Measurements from ENCODE around the gene STYK1. TPM values are rescaled to one million over a fixed set of nuclear protein-coding genes. Genes with fewer than 3 reads are reported as not detected.
A peak's percentile ranks its signal among the peaks of the same experiment; 100 is the strongest.

Gene STYK1
- polyA plus RNA-seq (2012; ENCODE audit: insufficient read depth, insufficient read length, low read depth): not detected

DNA sequence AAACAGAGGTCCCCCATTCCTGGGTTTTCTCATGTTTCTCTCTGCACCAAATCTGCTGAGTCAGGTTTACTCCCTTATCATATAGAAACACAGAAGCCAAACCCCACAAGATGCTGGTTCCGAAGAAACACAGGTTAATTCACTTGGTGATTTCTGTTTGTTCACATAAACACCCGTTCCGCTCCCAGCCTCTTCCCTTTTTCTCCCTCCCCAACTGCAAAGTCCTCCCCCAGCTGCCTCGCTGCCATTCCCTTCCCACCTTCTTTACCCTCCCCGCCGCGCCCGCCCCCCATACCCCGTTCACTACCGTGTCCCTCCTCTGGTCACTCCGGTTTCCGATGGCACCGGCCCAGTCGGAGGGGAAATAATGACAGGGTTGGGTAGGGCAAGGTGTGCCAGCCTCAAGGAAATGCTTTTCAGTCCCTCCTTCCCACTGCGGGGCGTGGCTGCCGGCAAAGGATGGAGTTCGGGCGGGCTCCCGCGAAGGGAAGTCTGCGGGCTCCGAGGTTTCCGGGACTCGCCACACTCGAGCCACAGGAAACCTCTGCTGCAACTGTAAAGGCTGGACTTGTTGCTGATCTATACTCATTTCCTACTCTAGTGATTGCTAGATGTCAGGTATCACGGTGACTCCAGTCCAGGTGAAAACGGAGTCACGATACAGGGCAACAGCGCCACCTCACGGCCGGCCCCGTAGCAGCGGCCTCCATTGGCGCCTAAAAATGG lies at the start of gene STYK1:
TSS of gene STYK1 (minus strand) at position 394 of the 726 bp plus-strand sequence. CDS start 39,434 bp downstream, outside the sequence.
- H3K4me1 ChIP-seq: no peaks in the 10 kb centered on the region
- no peaks in the 10 kb centered on the region for H3K36me3 ChIP-seq
- no peaks in the 10 kb centered on the region for H3K9me3 ChIP-seq
- peak; percentile 73 for TF ChIP-seq CTCF (IDR thresholded peaks at IDR 0.05; ENCODE audit: low read depth, low read length)
- H3K4me3 ChIP-seq (ENCODE audit: low read depth, low read length): peak within 1 kb of the TSS; percentile 27; the same call in 1 of the 2 replicates
- peaks cover 15% of the 10 kb centered on the region for H3K27me3 ChIP-seq
- peak; percentile 20 for DNase-seq

DNA sequence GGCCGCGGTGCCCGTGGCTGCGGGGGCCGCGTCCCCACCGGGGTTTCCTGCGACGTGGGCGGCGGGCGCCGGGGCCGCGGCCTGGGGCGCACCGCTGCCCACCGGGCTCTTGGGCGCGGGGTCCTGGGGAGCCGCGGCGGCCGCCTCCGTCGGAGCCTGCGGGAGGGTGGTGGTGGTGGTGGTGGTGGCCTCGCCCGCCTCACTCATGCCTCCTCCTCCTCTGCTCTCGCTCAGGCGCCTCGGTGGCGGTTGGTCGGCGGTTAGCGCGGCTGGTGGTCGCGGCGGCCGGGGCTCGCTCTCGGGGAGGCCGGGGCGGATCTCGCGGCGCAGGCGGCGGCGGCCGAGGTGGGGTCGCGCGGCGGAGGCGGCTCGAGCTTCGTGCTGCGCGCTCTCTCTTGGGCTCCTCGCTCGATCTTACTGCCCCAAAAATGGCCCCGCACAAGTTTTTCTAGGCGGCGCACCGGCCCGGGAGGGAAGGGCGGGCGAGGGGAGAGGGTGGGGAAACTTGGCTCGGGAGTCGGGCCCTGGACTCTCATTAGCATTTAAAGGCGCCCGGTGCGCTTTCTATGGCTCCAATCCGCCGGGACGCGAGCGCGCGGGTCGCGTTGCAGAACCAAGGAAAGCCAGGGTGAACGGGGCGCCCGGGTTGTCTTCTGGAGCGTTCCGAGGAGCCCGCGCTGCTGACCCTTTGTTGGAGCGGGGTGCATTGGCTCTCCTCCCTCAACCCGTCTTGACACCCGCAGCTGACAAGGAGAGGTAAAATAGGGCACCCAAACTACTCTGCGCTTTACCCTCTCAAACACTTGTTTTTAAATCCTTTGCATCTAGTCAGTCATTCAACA lies 49.3 kb upstream of the STYK1 start, which contains the start of gene YBX3:
TSS of gene YBX3 (minus strand) at position 419 of the 842 bp plus-strand sequence. CDS start at position 207, 212 bp downstream.
- peaks cover 88% of the 10 kb centered on the region for H3K27me3 ChIP-seq
- no peak for TF ChIP-seq CTCF (IDR thresholded peaks at IDR 0.05; ENCODE audit: low read depth, low read length)
- H3K4me1 ChIP-seq: no peaks in the 10 kb centered on the region
- no peaks in the 10 kb centered on the region for H3K36me3 ChIP-seq
- no peak within 1 kb of the TSS for H3K4me3 ChIP-seq (ENCODE audit: low read depth, low read length)
- no peak for DNase-seq
- no peaks in the 10 kb centered on the region for H3K9me3 ChIP-seq

GRCh38 chr12:10722502-10722904 lies 48.7 kb upstream of the STYK1 start:
- no peak for TF ChIP-seq CTCF (IDR thresholded peaks at IDR 0.05; ENCODE audit: low read depth, low read length)
- peaks cover 88% of the 10 kb centered on the region for H3K27me3 ChIP-seq
- no peaks in the 10 kb centered on the region for H3K36me3 ChIP-seq
- no peak overlapping the region for H3K4me3 ChIP-seq (ENCODE audit: low read depth, low read length)
- H3K9me3 ChIP-seq: no peaks in the 10 kb centered on the region
- no peaks in the 10 kb centered on the region for H3K4me1 ChIP-seq
- no peak for DNase-seq

DNA sequence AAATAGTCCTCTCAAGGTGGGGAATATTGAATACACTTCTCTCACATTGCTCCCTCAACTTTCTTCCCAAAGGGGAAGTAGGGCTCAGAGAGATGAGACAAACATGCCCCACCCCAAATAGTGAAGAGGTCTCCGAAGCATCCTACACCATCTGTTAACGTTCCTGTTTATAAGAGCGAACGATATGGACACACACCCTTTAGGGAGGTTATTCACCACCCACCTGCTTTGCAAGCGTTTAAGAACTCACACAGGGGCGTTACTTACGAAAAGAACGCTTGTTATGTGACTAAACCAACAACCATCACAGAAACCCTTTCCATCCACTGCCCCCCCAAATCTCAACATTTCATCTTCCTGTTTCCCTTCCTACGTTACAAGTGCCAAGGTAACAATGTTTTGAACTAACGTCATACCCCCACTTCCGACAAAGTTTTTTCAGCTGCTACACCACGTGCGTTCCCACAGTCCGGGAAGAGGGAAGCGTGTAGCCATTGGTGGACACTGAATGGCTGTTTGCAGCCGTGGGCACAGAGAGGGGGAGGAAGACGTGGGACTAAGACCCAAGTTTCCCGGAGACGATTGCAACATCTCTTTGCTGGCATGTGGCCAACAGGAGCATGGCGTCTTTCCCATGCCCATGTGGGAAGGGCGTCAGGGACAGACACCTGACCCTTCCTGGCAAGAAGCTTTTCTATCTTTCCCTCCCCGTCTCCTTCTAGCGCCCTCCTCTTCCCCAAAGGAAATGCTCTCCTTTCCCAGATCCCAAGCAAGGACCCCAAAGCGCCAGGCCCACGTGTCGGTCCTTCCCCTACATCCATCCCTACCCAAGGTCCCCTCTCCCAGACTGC lies 48.0 kb upstream of the STYK1 start:
- peaks cover 94% of the 10 kb centered on the region for H3K27me3 ChIP-seq
- no peaks in the 10 kb centered on the region for H3K4me1 ChIP-seq
- DNase-seq: no peak
- no peaks in the 10 kb centered on the region for H3K9me3 ChIP-seq
- no peak overlapping the region for H3K4me3 ChIP-seq (ENCODE audit: low read depth, low read length)
- no peak for TF ChIP-seq CTCF (IDR thresholded peaks at IDR 0.05; ENCODE audit: low read depth, low read length)
- no peaks in the 10 kb centered on the region for H3K36me3 ChIP-seq

DNA sequence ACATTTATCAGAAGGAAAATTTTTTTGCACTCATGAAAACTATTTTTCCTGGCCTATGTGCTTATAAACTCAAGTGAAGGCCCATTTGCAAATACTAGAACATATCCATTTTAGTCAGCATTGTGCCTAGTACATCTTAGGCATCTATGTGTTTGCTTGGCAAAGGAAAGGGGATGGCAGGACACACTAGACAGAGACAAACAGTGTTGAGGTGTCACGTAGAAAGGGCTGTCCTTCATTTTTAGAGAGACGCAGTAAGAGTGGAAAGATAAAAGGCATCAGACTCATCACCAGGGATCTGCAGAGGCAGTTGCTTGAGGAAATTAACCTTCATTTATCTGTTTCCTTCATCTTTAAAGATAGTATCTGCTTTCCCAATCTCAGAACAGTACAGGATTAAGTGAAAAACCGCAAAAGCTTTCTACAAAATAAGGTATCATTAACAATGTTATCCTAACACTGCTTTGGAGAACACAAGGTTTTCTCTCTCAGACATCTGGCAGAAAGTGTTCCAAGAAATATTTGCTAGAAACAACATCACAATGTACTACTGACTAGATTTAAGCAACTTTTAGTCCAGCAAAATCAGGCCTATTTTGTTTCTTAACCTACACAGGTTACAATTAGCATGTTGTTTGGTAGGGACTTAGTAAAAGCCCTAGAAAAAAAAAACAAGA lies 47.3 kb upstream of the STYK1 start:
- Histone ChIP-seq H3K27me3 (peaks cover 100% of the 10 kb centered on the region), H3K4me1 (no peaks in the 10 kb centered on the region), H3K4me3 (ENCODE audit: low read depth, low read length) (no peak overlapping the region), H3K36me3 (no peaks in the 10 kb centered on the region), H3K9me3 (no peaks in the 10 kb centered on the region)
- no peak for TF ChIP-seq CTCF (IDR thresholded peaks at IDR 0.05; ENCODE audit: low read depth, low read length)
- DNase-seq: no peak
